Spleen (tissue), 7 donors: ENCODE results near the gene PIK3R4.

Experiments
- CTCF ChIP-seq, 11 experiments: fragments of 200-600 bp in 7 of 11; fragments of 450-650 bp in 4 of 11; sonication (generic) in 4 of 11; IDR thresholded peaks in 8 of 11; conservative IDR thresholded peaks in 3 of 11; 1 replicate in 7 of 11; 2 replicates in 4 of 11; pipeline versions ENCODE4 v1.4.0 to v1.8.0; 2016 to 2021; ENCODE audit warnings: antibody characterized with exemption in 11 of 11, inconsistent platforms in 4 of 11, mild to moderate bottlenecking in 1 of 11
- POLR2A ChIP-seq, 3 donors: fragments of 450-650 bp; IDR thresholded peaks; one replicate each; pipeline ENCODE4 v1.5.1; 2017; ENCODE audit warnings: antibody characterized with exemption in 3 of 3, mild to moderate bottlenecking in 1 of 3
- donor health status: DM: no; HTN: no; CAD: no; lungs with moderate emphysema.
- donor health status: DM: no; HTN: no; CAD: no.
- donor health status: DM: no; HTN: no; CAD: no.

GRCh38 chr3:130662501-130662996, 84.1 kb downstream of the PIK3R4 start:
- TF ChIP-seq POLR2A (IDR thresholded peaks at IDR 0.05) (no peak), CTCF (IDR thresholded peaks at IDR 0.05 in 8 of 11, conservative IDR thresholded peaks at IDR 0.05 in 3 of 11) (no peak)
